ACHN (cell line): ENCODE measurements around the gene ZNF501.

Experiments
- DNase-seq: peaks from one replicate; pipeline ENCODE4 v3.0.0-alpha.2; 2015
- in situ Hi-C: cut with HindIII; loops from 2 replicates; pipeline ENCODE4 v1.10.0; 2017; ENCODE audit warnings: low sequenced_read_pairs, low pct_ligation_motif_present, low pct_unique_long_range_greater_than_20kb

The ZNF501 gene

GRCh38 chr3:44729384-44729910 lies at the start of gene ZNF501:
Gene ZNF501, plus strand, starts transcription at chr3:44729635. Its CDS starts 4,787 bp downstream, at chr3:44734422.
- peak; percentile 85 for DNase-seq
- in situ Hi-C loops, result no loop called here

- no peak for DNase-seq
- in situ Hi-C loops, result no loop called here
These were observed 48.4 kb upstream of the ZNF501 start for GRCh38 chr3:44680921-44681455.

GRCh38 chr3:44682182-44682896 lies 47.1 kb upstream of the ZNF501 start:
- DNase-seq, result no peak
- in situ Hi-C loops, result no loop called here

- no peak for DNase-seq
- in situ Hi-C loops, result no loop called here
These were observed 44.2 kb upstream of the ZNF501 start for GRCh38 chr3:44685128-44685800.

- in situ Hi-C loops, result no loop called here
- DNase-seq, result no peak
These were observed 41.5 kb upstream of the ZNF501 start for GRCh38 chr3:44687898-44688297.

GRCh38 chr3:44712455-44713075 lies 16.9 kb upstream of the ZNF501 start, which contains the start of gene ZNF502:
Gene ZNF502, plus strand, starts transcription at chr3:44712660. Its CDS starts 7,602 bp downstream, at chr3:44720262.
- in situ Hi-C loops, result no loop called here
- peak; percentile 82 for DNase-seq

- DNase-seq, result peak; percentile 12
- in situ Hi-C loops, result no loop called here
These were observed 8.0 kb upstream of the ZNF501 start for GRCh38 chr3:44721231-44722102.

- DNase-seq, result no peak
These were observed 7.4 kb upstream of the ZNF501 start for GRCh38 chr3:44722103-44722401.

GRCh38 chr3:44734646-44735168 lies 5.3 kb downstream of the ZNF501 start:
- in situ Hi-C loops, result no loop called here
- no peak for DNase-seq

More at GRCh38 chr3:44722103-44722401, 7.4 kb upstream of the ZNF501 start:
- in situ Hi-C loops, result no loop called here

GRCh38 chr3:44761101-44761423 lies 31.6 kb downstream of the ZNF501 start:
- DNase-seq, result peak; percentile 1
- in situ Hi-C loops, result no loop called here

- DNase-seq, result peak; percentile 94
- in situ Hi-C loops, result no loop called here
These were observed 32.2 kb downstream of the ZNF501 start, which contains the start of the genes KIAA1143 and KIF15 for GRCh38 chr3:44761424-44762169. Gene KIAA1143, minus strand, starts transcription at chr3:44761619. Its CDS starts 17 bp downstream, at chr3:44761602. Gene KIF15, plus strand, starts transcription at chr3:44761794. Its CDS starts 72 bp downstream, at chr3:44761866.

GRCh38 chr3:44762170-44762677 lies 32.8 kb downstream of the ZNF501 start:
- in situ Hi-C loops, result no loop called here
- DNase-seq, result peak; percentile 34

GRCh38 chr3:44762690-44763089 lies 33.3 kb downstream of the ZNF501 start:
- in situ Hi-C loops, result no loop called here
- no peak for DNase-seq

- DNase-seq, result no peak
- in situ Hi-C loops, result no loop called here
These were observed 34.8 kb downstream of the ZNF501 start for GRCh38 chr3:44764248-44764647.

GRCh38 chr3:44771424-44772098 lies 42.1 kb downstream of the ZNF501 start:
- in situ Hi-C loops, result no loop called here
- no peak for DNase-seq

- in situ Hi-C loops, result no loop called here
- DNase-seq, result no peak
These were observed 42.6 kb downstream of the ZNF501 start for GRCh38 chr3:44772099-44772442.

- in situ Hi-C loops, result no loop called here
- no peak for DNase-seq
These were observed 53.5 kb downstream of the ZNF501 start for GRCh38 chr3:44782891-44783290.
